ENCODE results near the gene GNAI3.

The GNAI3 gene

DNA sequence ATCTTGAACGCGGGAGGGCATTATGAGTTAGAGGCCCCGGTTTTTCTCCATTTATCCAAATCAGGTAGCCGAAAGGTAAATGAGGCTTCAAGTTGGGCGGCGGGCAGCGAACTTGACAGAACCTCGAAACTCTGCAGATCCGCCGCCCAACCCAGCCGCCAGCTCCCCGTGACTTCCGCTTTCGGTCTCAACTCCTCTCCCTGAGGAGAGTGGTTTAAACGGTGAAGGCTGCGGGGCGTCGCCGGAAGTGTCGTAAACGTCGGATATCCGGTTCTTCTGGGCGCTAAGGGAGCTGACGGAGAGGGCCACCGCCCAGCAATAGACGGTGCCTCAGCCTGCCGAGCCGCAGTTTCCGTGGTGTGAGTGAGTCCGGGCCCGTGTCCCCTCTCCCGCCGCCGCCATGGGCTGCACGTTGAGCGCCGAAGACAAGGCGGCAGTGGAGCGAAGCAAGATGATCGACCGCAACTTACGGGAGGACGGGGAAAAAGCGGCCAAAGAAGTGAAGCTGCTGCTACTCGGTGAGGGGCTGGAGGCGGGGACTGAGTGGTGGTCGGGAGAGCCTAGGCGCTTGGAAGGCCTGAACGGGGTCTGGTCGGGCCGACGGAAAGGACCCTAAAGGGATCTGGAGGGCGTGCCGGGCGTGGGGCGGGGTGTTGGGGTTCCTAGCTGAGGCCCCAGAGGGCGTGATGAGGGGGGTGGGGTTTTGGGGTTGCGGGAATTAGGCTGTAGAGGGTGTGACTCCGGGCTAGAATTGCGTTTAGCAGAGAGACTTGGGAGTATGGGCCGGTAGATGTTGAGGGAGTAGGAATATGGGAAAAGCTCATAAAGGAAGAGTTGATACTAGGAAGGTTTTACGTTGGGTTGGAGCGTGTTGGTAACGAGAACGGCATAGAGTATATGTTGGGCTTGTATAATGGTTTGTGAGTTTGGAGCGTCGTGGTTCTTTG lies at the start of gene GNAI3:
GNAI3 (plus strand) TSS at position 295 of the 947 bp plus-strand sequence; CDS start at position 401, 106 bp downstream.
- no peaks in the 10 kb centered on the region for H3K9me3 ChIP-seq (ENCODE audit: severe bottlenecking)
- peak within 1 kb of the TSS; percentile 95 for H3K4me3 ChIP-seq (ENCODE audit: low read depth, low read length)
- H3K27ac ChIP-seq: peak within 1 kb of the TSS; percentile 76
- TF ChIP-seq, protein P1, sequence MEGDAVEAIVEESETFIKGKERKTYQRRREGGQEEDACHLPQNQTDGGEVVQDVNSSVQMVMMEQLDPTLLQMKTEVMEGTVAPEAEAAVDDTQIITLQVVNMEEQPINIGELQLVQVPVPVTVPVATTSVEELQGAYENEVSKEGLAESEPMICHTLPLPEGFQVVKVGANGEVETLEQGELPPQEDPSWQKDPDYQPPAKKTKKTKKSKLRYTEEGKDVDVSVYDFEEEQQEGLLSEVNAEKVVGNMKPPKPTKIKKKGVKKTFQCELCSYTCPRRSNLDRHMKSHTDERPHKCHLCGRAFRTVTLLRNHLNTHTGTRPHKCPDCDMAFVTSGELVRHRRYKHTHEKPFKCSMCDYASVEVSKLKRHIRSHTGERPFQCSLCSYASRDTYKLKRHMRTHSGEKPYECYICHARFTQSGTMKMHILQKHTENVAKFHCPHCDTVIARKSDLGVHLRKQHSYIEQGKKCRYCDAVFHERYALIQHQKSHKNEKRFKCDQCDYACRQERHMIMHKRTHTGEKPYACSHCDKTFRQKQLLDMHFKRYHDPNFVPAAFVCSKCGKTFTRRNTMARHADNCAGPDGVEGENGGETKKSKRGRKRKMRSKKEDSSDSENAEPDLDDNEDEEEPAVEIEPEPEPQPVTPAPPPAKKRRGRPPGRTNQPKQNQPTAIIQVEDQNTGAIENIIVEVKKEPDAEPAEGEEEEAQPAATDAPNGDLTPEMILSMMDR (IDR thresholded peaks at IDR 0.05; ENCODE audit: low read depth, low read length): no peak
- H3K36me3 ChIP-seq: peaks cover 3% of the 10 kb centered on the region; the same call in 1 of the 2 replicates
- DNase-seq: peak; percentile 94
- no peaks in the 10 kb centered on the region for H3K27me3 ChIP-seq (ENCODE audit: insufficient read depth, low read depth, severe bottlenecking)

DNA sequence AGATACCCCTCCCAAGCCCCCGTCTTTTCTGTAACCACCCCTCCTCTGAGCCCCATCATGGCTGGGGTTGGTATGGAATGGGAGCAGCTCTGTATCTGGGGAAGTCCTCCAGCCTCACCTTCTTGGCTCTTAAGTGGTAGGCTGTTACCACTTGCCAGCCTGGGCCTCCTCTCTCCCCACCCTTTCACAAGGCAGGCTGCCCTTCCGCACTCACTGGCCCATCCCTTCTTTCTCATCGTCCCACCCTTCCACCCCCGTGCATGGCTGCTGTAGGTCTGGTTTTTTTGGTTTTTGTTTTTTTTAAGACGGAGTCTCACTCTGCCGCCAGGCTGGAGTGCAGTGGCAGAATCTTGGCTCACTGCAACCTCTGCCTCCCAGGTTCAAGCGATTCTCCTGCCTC lies 49.3 kb upstream of the GNAI3 start:
- Histone ChIP-seq H3K4me3 (ENCODE audit: low read depth, low read length) (no peak overlapping the region), H3K27me3 (ENCODE audit: insufficient read depth, low read depth, severe bottlenecking) (no peaks in the 10 kb centered on the region), H3K27ac (peak overlapping the region; percentile 41), H3K36me3 (peaks cover 20% of the 10 kb centered on the region), H3K9me3 (ENCODE audit: severe bottlenecking) (no peaks in the 10 kb centered on the region)
- TF ChIP-seq, protein P1 (IDR thresholded peaks at IDR 0.05; ENCODE audit: low read depth, low read length): no peak
- no peak for DNase-seq

- Histone ChIP-seq H3K36me3 (peaks cover 20% of the 10 kb centered on the region), H3K27me3 (ENCODE audit: insufficient read depth, low read depth, severe bottlenecking) (no peaks in the 10 kb centered on the region), H3K4me3 (ENCODE audit: low read depth, low read length) (no peak overlapping the region), H3K27ac (peak overlapping the region; percentile 41), H3K9me3 (ENCODE audit: severe bottlenecking) (no peaks in the 10 kb centered on the region)
- TF ChIP-seq, protein P1 (IDR thresholded peaks at IDR 0.05; ENCODE audit: low read depth, low read length): peak; percentile 82
- DNase-seq: peak; percentile 82
Observed at GRCh38 chr1:109499661-109500536, 48.5 kb upstream of the GNAI3 start.

DNA sequence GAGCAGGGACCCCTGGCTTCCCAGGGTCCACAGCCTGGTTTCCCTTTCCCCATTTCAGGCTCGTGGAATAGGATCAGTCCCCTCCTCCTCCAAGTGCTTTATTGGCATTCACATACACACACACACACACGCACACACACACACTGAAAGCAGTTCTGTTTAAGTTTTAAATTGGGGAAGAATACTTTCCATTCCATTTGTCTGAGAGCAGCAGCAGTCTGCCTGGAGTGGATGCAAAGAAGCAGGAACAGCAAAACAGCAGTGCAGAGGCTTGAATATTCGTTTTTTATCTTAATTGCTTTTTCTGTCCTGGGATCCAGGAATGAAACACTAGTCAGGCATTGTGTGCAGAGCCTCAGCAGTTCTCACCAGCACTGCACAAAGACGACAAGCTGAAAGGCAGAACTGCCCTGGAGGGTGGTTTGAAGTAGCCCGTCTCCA lies 47.5 kb upstream of the GNAI3 start:
- no peak overlapping the region for H3K4me3 ChIP-seq (ENCODE audit: low read depth, low read length)
- H3K27me3 ChIP-seq (ENCODE audit: insufficient read depth, low read depth, severe bottlenecking): no peaks in the 10 kb centered on the region
- 0 out of 2 replicates have a peak overlapping the region, but pooled peaks have one; percentile 7 for H3K27ac ChIP-seq
- H3K9me3 ChIP-seq (ENCODE audit: severe bottlenecking): no peaks in the 10 kb centered on the region
- TF ChIP-seq, protein P1 (IDR thresholded peaks at IDR 0.05; ENCODE audit: low read depth, low read length): no peak
- H3K36me3 ChIP-seq: peaks cover 17% of the 10 kb centered on the region
- DNase-seq: no peak

DNA sequence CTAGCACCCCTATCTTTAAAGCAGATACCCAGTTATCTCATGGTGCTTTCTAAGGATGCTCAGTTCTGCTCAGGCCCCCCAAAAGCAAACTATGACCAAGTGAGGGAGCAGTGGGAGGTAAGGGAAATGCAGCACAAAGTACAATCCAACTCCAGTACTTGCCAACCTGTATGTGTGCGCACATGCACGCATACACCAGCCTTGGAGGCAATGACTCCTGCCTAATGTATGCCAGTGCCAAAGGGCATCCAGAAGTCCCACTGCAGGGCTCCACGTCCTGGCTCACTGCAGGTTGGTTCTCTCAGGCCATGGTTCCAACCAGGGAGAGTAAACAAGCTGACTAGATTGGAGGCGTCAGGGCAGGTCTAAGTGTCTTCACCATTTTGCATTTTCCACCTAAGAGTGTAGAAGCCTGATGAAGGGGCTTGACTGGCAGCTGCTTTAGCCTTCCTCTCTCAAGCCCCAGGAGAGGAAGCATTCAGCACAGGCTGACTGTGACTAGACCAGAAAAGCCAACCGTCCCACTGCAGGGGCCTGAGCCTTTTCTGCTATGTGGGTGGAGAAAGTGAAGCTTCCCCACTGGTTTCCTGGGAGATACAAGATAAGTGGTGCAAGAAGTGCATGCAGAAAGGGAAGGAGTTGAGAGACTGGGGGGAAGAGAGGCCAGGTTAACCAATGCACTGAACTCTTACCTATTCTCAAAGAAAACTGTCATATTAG lies 46.6 kb upstream of the GNAI3 start:
- no peak overlapping the region for H3K27ac ChIP-seq
- TF ChIP-seq, protein P1 (IDR thresholded peaks at IDR 0.05; ENCODE audit: low read depth, low read length): no peak
- DNase-seq: no peak
- no peaks in the 10 kb centered on the region for H3K27me3 ChIP-seq (ENCODE audit: insufficient read depth, low read depth, severe bottlenecking)
- no peak overlapping the region for H3K4me3 ChIP-seq (ENCODE audit: low read depth, low read length)
- no peaks in the 10 kb centered on the region for H3K9me3 ChIP-seq (ENCODE audit: severe bottlenecking)
- peaks cover 10% of the 10 kb centered on the region; the same call in 1 of the 2 replicates for H3K36me3 ChIP-seq
